Tibial nerve (tissue), 4 donors: ENCODE measurements around the gene SYTL3. TPM values are rescaled to one million over a fixed set of nuclear protein-coding genes. Genes with fewer than 3 reads are reported as not detected.

Source experiments
- DNase-seq, 2 donors: peaks; one replicate each; pipeline ENCODE4 v3.0.0-alpha.2; 2019; ENCODE audit warnings: low spot score in 2 of 2
- H3K27ac ChIP-seq, 4 donors: fragments of 200-600 bp; sonication (generic) in 3 of 4; one replicate each; pipeline ENCODE4 v1.5.1; 2017 to 2019; ENCODE audit warnings: mild to moderate bottlenecking in 1 of 4
- H3K27me3 ChIP-seq, 2 donors: fragments of 200-600 bp; sonication (generic) in 1 of 2; one replicate each; pipeline versions ENCODE4 v1.5.1 to v1.6.0; 2017 to 2019
- H3K36me3 ChIP-seq, 3 donors: fragments of 200-600 bp; sonication (generic); one replicate each; pipeline ENCODE4 v1.5.1; 2018 to 2019
- H3K4me1 ChIP-seq, 4 donors: fragments of 200-600 bp; sonication (generic) in 3 of 4; one replicate each; pipeline ENCODE4 v1.5.1; 2017 to 2019
- H3K4me3 ChIP-seq, 4 donors: fragments of 200-600 bp; sonication (generic) in 3 of 4; one replicate each; pipeline ENCODE4 v1.5.1; 2017 to 2019; ENCODE audit warnings: mild to moderate bottlenecking in 1 of 4, moderate library complexity in 1 of 4
- H3K9me3 ChIP-seq, 4 donors: fragments of 200-600 bp; sonication (generic) in 3 of 4; one replicate each; pipeline ENCODE4 v1.5.1; 2017 to 2019
- EP300 ChIP-seq, 2 donors: sonication (generic); formaldehyde crosslinking; IDR thresholded peaks; one replicate each; pipeline ENCODE4 v1.6.1; 2017; ENCODE audit warnings: antibody characterized with exemption in 2 of 2, mild to moderate bottlenecking in 1 of 2
- POLR2A ChIP-seq, 2 donors: fragments of 450-650 bp; IDR thresholded peaks; one replicate each; pipeline ENCODE4 v1.6.1; 2017; ENCODE audit warnings: antibody characterized with exemption in 2 of 2, mild to moderate bottlenecking in 2 of 2, moderate library complexity in 2 of 2
- WGBS, 2 donors: methylation state at CpG; one replicate each; pipeline ENCODE4 v1.1.5; 2018; 5-methylcytosine and 5-hydroxymethylcytosine counted together
- total RNA-seq, 4 donors: library from RNA; depleted of rRNA; stranded (reverse); fragments of >200 nt; gene quantifications; one replicate each; pipeline ENCODE4 v1.1.0, GENCODE V29; 2016
- TF ChIP-seq, protein P1 (sequence below), 5 experiments: fragments of 200-600 bp in 3 of 5; fragments of 450-650 bp in 2 of 5; sonication (generic) in 3 of 5; IDR thresholded peaks; one replicate each; pipeline ENCODE4 v1.5.1; 2016 to 2019; ENCODE audit warnings: antibody characterized with exemption in 5 of 5, mild to moderate bottlenecking in 3 of 5, moderate library complexity in 2 of 5

Gene SYTL3
- total RNA-seq, 4 donors from 2014 or later = 1.3 to 6.7 (median 3.6) TPM

DNA sequence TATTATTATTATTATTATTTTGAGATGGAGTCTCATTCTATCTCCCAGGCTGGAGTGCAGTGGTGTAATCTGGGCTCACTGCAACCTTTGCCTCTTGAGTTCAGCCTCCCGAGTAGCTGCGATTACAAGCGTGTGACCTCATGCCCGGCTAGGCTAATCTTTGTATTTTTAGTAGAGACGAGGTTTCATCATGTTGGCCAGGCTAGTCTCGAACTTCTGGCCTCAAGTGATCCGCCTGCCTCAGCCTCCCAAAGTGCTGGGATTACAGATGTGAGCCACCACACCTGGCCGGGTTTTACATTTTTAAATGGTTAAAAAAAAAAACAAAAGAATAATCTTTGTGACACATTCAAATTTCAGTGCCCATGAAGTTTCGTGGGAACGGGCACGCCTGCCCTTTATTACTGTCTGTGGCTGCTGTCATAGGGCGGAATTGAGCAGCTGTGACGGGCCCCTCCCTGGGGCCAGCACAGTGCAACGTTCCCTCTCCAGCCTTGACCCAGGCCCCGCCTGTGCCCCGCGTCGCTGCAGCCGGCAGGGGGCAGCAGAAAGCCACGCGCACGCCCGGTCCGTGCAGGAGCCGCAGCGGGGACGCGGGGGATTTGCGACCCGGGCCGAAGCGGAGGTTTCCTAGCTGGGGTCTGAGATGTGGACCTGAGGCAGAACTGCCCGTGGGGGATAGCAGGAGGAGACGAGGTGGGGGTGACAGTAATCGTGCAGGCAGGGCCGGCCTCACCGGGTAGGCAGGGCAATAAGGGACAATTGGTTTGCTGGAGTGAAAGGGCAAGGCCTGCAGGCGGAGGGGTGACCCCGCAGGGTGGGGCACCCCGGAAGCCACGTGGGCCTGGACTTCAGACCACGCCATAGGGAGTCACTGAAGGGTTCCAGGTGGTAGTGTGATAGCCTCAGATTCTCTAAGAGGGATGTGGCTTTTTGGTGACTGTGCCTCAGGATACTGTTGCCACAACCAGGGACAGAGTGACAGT is 54.3 kb downstream of the SYTL3 start:
- peak overlapping the region; percentile 5 to 54 (median 32) for H3K4me3 ChIP-seq
- peaks cover 0 to 47% (median 35%) of the 10 kb centered on the region in 4 donors for H3K4me1 ChIP-seq
- peak; percentile 64 to 65 for DNase-seq
- TF ChIP-seq, protein P1, sequence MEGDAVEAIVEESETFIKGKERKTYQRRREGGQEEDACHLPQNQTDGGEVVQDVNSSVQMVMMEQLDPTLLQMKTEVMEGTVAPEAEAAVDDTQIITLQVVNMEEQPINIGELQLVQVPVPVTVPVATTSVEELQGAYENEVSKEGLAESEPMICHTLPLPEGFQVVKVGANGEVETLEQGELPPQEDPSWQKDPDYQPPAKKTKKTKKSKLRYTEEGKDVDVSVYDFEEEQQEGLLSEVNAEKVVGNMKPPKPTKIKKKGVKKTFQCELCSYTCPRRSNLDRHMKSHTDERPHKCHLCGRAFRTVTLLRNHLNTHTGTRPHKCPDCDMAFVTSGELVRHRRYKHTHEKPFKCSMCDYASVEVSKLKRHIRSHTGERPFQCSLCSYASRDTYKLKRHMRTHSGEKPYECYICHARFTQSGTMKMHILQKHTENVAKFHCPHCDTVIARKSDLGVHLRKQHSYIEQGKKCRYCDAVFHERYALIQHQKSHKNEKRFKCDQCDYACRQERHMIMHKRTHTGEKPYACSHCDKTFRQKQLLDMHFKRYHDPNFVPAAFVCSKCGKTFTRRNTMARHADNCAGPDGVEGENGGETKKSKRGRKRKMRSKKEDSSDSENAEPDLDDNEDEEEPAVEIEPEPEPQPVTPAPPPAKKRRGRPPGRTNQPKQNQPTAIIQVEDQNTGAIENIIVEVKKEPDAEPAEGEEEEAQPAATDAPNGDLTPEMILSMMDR (IDR thresholded peaks at IDR 0.05) = peak; percentile 97 to 99 (median 98)
- peak; percentile 63 to 66 for TF ChIP-seq EP300 (IDR thresholded peaks at IDR 0.05)
- TF ChIP-seq POLR2A (IDR thresholded peaks at IDR 0.05) = no peak
- no peaks in the 10 kb centered on the region for H3K27me3 ChIP-seq
- no peaks in the 10 kb centered on the region for H3K36me3 ChIP-seq
- no peaks in the 10 kb centered on the region for H3K9me3 ChIP-seq
- peak overlapping the region in 2 of 4 donors; percentile 73 to 85 for H3K27ac ChIP-seq
- 9 to 11% methylated on average over 41 of the region's 42 CpGs for WGBS, 2 donors

DNA sequence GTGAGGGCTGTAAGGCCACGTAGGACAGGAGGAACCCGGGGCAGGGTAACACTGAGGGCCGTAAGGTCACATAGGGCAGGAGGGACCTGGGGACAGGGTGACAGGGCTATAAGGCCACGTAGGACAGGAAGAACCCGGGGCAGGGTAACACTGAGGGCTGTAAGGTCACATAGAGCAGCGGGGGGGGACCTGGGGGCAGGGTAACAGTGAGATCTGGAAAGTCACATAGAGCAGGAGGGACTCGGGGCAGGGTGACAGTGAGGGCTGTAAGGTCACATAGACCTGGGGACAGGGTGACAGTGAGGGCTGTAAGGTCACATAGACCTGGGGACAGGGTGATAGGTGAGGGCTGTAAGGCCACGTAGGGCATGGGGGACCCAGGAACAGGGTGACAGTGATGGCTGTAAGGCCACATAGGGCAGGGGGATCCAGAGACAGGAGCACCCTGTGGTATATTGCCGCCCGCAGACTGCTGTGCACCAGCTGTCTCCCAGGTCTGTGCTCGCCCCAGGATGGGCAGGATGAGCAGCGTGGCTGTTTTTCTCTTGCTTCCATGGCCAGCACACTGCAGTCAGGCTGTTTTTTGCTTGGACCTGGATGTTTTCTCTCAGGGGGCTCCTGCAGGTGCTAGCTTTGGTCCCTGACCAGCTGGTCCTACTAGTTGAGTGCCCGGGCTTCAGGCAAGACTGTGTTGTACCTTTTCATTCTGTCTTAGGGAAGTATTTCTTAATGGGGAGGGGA is 55.7 kb downstream of the SYTL3 start:
- H3K4me3 ChIP-seq = no peak overlapping the region
- peaks cover 0 to 47% (median 35%) of the 10 kb centered on the region in 4 donors for H3K4me1 ChIP-seq
- no peaks in the 10 kb centered on the region for H3K9me3 ChIP-seq
- no peak for TF ChIP-seq EP300 (IDR thresholded peaks at IDR 0.05)
- TF ChIP-seq, protein P1 (IDR thresholded peaks at IDR 0.05) = no peak
- TF ChIP-seq POLR2A (IDR thresholded peaks at IDR 0.05) = no peak
- H3K27me3 ChIP-seq = no peaks in the 10 kb centered on the region
- WGBS, 2 donors = 80 to 93% methylated on average over 12 to 13 of the region's 13 CpGs
- no peak for DNase-seq
- H3K36me3 ChIP-seq = no peaks in the 10 kb centered on the region
- H3K27ac ChIP-seq = peak overlapping the region; percentile 43 to 85 (median 76)

DNA sequence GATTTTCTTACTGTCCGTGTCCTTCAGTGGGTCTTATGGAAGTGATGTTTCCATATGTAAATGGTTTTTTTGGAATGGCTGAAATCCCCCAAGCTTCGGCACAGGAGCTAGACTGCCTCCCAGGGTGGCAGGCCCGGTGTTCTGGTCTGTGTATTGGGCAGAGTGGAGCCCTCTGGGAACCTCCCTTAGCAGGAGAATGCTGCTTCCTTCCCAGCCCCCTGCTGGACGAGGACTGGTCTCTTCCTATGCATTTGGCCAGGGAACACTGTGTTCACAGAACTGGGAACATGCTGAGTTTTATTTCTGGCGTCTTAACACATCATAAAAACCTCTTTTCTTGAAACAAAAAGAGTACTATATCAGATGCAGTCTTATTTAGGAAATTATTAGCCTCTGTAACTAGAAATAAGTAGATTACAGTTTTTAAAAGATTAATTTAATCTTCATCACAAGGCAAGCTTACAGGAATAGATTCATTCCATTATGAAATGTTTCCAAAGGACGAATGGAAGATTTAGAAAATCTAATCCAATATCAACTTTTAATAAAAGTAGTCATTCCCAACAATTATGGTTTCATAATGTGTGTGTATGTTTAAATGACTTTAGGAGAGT is 56.6 kb downstream of the SYTL3 start:
- Histone ChIP-seq H3K27me3 (no peaks in the 10 kb centered on the region), H3K4me3 (no peak overlapping the region), H3K4me1 (peaks cover 0 to 47% (median 35%) of the 10 kb centered on the region in 4 donors), H3K9me3 (no peaks in the 10 kb centered on the region), H3K27ac (peak overlapping the region; percentile 43 to 85 (median 76)), H3K36me3 (no peaks in the 10 kb centered on the region)
- DNase-seq = peak; percentile 39 to 62
- TF ChIP-seq POLR2A (IDR thresholded peaks at IDR 0.05) = no peak
- TF ChIP-seq, protein P1 (IDR thresholded peaks at IDR 0.05) = peak; percentile 32 to 71 (median 52)
- peak; percentile 64 to 86 for TF ChIP-seq EP300 (IDR thresholded peaks at IDR 0.05)
- WGBS, 2 donors = 25 to 29% methylated on average over 6 of the region's 6 CpGs

DNA sequence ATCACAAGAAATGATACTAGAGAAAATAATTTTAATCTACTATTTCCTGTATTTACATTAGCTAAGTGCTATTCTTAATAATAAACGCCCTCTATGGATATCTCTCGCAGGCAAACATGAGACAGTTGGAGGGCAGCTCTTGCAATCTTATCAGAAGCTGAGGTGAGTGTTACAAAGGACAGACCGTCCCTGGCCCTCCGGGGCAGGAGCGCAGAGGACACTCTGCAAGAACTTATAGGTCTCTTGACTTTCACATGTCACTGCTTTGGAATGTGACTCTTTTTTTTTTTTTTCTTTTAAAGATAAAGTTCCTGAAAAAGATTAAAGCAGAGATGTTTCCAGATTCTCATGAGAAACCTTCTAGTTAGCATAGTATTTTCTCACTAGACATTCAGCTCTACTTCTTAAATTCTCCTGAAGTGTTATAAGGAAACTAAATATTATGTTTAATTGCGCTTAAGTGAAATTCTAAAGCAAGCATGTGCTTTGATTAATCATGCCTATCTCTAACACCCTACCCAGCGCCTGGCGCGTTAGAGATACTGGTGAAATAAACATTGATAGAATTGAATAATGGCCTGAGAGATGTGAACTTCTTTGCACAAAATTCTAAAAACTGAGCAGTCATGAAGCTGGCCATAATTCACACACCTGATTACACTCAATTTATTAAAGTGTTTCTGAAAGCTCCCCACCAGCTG is 57.4 kb downstream of the SYTL3 start:
- H3K27me3 ChIP-seq = no peaks in the 10 kb centered on the region
- no peak overlapping the region for H3K4me3 ChIP-seq
- no peaks in the 10 kb centered on the region for H3K9me3 ChIP-seq
- H3K36me3 ChIP-seq = no peaks in the 10 kb centered on the region
- DNase-seq = no peak
- WGBS, 2 donors = 44 to 50% methylated on average over 9 of the region's 9 CpGs
- peaks cover 0 to 47% (median 35%) of the 10 kb centered on the region in 4 donors for H3K4me1 ChIP-seq
- peak in 1 of 2 donors; percentile 16 for TF ChIP-seq EP300 (IDR thresholded peaks at IDR 0.05)
- TF ChIP-seq, protein P1 (IDR thresholded peaks at IDR 0.05) = no peak
- peak overlapping the region; percentile 43 to 85 (median 76) for H3K27ac ChIP-seq
